Memory B cell (primary cell): Measurements from ENCODE around the gene ATP8A2.

ENCODE experiments used
- ATAC-seq: fragments of 150-1000 bp; cut with Tn5 transposase; 2 replicates; pipeline ENCODE4 v1.10.0; 2021; ENCODE audit warnings: low read depth, mild to moderate bottlenecking, moderate library complexity
- DNase-seq, 2 donors: peaks; one replicate each; pipeline ENCODE4 v3.0.0; 2022; ENCODE audit warnings: low spot score in 2 of 2
- H3K27ac Mint-ChIP-seq: one replicate; pipeline ENCODE4 v1.8.0; 2022; ENCODE audit warnings: mild to moderate bottlenecking, moderate library complexity, mixed read lengths
- H3K27me3 Mint-ChIP-seq: one replicate; pipeline ENCODE4 v1.8.0; 2022; ENCODE audit warnings: mixed read lengths
- H3K36me3 Mint-ChIP-seq: one replicate; pipeline ENCODE4 v1.8.0; 2022; ENCODE audit warnings: mild to moderate bottlenecking, mixed read lengths
- H3K4me1 Mint-ChIP-seq: one replicate; pipeline ENCODE4 v1.8.0; 2022; ENCODE audit warnings: mixed read lengths
- H3K4me3 Mint-ChIP-seq: one replicate; pipeline ENCODE4 v1.8.0; 2022; ENCODE audit warnings: mild to moderate bottlenecking, moderate library complexity, mixed read lengths
- H3K9me3 Mint-ChIP-seq: one replicate; pipeline ENCODE4 v1.8.0; 2022; ENCODE audit warnings: mixed read lengths

ATP8A2 gene

DNA sequence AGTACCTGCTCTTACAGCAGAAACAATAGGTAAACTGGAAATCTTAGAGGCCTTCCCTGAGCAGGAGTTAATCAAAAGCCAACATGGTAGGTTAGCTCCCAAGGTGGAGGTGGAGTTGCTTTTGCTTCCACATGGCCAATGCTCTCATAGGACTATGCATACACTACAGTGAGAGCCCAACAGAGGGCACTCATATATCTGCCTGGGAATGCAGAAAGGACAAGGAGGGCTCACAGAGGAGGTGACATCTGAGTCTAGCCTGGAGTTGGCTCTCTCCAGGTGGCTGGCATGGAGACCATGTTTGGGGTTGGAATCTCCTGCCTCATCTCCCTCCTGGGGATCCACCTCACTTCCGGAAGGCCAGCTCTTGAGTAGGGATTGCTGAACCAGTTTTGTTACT is 34.6 kb downstream of the ATP8A2 start:
- Mint-ChIP-seq H3K4me1 (no peaks in the 10 kb centered on the region), H3K27me3 (peaks cover 16% of the 10 kb centered on the region), H3K36me3 (no peaks in the 10 kb centered on the region), H3K9me3 (peaks cover 4% of the 10 kb centered on the region), H3K4me3 (no peak overlapping the region), H3K27ac (no peak overlapping the region)
- no peak for ATAC-seq
- no peak for DNase-seq

DNA sequence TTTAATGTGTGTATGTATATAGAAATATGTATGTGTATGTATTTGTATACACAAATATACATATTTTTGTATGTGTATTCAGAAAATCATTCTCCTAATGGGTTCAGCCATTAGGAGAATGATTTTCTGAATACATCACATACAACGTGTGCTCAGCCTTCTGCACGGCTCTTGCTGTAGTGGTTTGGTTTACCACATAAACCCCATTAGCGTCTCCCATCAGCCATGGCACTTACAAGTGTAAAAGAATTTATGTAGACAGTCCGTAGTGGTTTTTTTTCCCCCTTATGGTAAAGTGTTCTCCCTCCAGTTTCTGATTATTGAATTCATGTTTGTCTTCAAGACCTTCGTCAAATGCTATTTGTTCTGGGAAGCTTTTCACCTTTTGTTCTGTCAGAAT is 38.2 kb downstream of the ATP8A2 start:
- DNase-seq (no peak), ATAC-seq (no peak)
- Mint-ChIP-seq H3K27ac (no peak overlapping the region), H3K9me3 (peaks cover 2% of the 10 kb centered on the region), H3K4me1 (no peaks in the 10 kb centered on the region), H3K4me3 (no peak overlapping the region), H3K36me3 (no peaks in the 10 kb centered on the region), H3K27me3 (peaks cover 4% of the 10 kb centered on the region)

DNA sequence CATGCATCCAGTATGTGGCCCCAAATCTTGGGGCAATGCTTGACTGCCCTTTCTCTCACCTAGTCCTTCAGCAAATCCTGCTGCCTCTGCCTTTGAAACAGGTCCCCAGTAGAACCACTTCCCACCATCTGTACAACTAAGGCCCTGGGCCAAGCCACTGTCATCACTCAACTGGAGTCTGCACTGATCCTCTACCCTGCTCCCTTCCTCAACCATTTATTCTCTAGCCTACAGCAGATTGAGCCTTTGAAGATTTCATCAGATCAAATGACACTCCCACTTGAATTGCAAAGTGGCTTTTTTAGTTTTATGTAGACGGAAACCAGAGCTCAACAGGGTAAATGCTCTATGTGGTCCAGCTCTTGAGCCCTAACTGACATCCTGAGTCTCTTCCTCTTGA is 43.5 kb downstream of the ATP8A2 start:
- H3K4me1 Mint-ChIP-seq, result no peaks in the 10 kb centered on the region
- ATAC-seq (no peak), DNase-seq (no peak)
- no peaks in the 10 kb centered on the region for H3K36me3 Mint-ChIP-seq
- H3K27me3 Mint-ChIP-seq, result peaks cover 18% of the 10 kb centered on the region
- H3K9me3 Mint-ChIP-seq, result peaks cover 2% of the 10 kb centered on the region
- H3K4me3 Mint-ChIP-seq, result no peak overlapping the region
- H3K27ac Mint-ChIP-seq, result no peak overlapping the region

GRCh38 chr13:25417535-25417934 is 45.8 kb downstream of the ATP8A2 start:
- H3K4me1 Mint-ChIP-seq, result no peaks in the 10 kb centered on the region
- peaks cover 16% of the 10 kb centered on the region for H3K27me3 Mint-ChIP-seq
- H3K36me3 Mint-ChIP-seq, result no peaks in the 10 kb centered on the region
- no peak overlapping the region for H3K27ac Mint-ChIP-seq
- H3K9me3 Mint-ChIP-seq, result no peaks in the 10 kb centered on the region
- no peak overlapping the region for H3K4me3 Mint-ChIP-seq
- DNase-seq (no peak), ATAC-seq (no peak)

DNA sequence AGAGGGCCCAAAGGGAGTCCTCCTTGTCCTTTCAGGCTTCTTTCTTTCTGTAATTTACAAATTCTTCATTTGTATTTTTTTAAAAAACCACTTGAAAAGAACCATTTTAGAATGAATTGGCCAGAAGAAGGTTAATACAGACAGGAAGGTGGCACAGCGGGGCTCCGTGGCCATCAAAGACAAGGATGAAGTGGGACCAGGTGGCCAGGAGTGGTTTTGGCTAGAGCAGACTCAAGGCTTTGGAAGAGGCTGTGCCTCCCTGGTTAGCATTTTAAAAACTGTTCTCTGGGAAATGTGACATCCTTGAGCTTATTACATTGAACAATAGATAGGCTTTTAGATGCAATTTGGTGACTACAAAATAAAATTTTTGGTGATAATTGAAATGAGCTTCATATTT is 48.4 kb downstream of the ATP8A2 start:
- Mint-ChIP-seq H3K27ac (no peak overlapping the region), H3K4me1 (no peaks in the 10 kb centered on the region), H3K9me3 (no peaks in the 10 kb centered on the region), H3K36me3 (no peaks in the 10 kb centered on the region), H3K27me3 (peaks cover 16% of the 10 kb centered on the region), H3K4me3 (no peak overlapping the region)
- no peak for DNase-seq
- ATAC-seq, result no peak

- Mint-ChIP-seq H3K27ac (no peak overlapping the region), H3K9me3 (peaks cover 4% of the 10 kb centered on the region), H3K27me3 (peaks cover 10% of the 10 kb centered on the region), H3K4me1 (no peaks in the 10 kb centered on the region), H3K4me3 (no peak overlapping the region), H3K36me3 (no peaks in the 10 kb centered on the region)
- DNase-seq (no peak), ATAC-seq (no peak)
Observed at GRCh38 chr13:25421612-25422011, 49.8 kb downstream of the ATP8A2 start.

DNA sequence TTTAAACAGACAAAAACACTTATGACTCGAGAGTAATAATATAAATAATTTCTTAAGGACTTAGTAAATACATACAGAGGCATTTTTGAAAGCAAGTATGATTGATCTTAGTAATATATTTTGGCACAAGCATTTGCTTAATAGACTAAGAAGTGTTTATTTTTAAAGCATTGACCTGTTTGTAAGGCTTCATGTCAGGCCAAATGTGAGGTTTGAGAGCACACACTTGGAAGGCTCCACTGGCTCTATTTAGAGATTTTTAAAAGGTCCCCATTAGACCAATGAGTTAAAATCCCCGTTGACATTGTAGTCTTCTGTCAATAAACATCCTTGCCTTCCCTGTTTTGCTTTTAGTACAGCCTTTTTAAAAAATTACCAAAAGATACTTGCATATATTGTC is 50.4 kb downstream of the ATP8A2 start:
- Mint-ChIP-seq H3K27ac (no peak overlapping the region), H3K27me3 (peaks cover 10% of the 10 kb centered on the region), H3K4me1 (no peaks in the 10 kb centered on the region), H3K4me3 (no peak overlapping the region), H3K9me3 (peaks cover 4% of the 10 kb centered on the region), H3K36me3 (no peaks in the 10 kb centered on the region)
- DNase-seq, result no peak
- no peak for ATAC-seq

- H3K9me3 Mint-ChIP-seq, result peaks cover 4% of the 10 kb centered on the region
- no peak overlapping the region for H3K4me3 Mint-ChIP-seq
- DNase-seq, result no peak
- ATAC-seq, result no peak
- peaks cover 7% of the 10 kb centered on the region for H3K27me3 Mint-ChIP-seq
- no peaks in the 10 kb centered on the region for H3K4me1 Mint-ChIP-seq
- no peak overlapping the region for H3K27ac Mint-ChIP-seq
- no peaks in the 10 kb centered on the region for H3K36me3 Mint-ChIP-seq
Observed at GRCh38 chr13:25423831-25424230, 52.1 kb downstream of the ATP8A2 start.

DNA sequence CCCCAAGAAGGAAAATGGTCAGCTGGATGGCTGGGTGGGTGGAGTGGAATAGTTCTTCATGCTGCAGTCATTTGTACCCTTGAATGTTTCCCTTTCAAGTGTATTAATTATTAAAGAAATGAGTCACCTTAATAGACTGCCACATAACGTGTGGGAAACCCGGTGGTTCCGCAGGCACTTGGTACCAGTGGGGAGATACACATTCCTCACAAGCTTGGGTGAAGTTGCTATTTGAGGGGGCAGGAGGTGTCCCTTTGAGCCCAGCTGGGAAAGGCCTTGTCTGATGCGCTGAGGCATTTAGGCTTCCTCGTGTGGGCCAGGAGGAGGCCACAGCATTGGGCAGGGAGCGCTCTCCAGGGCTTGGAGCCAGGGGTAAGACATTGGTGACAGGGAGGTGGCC is 57.7 kb downstream of the ATP8A2 start:
- Mint-ChIP-seq H3K27ac (no peak overlapping the region), H3K4me3 (no peak overlapping the region), H3K9me3 (peaks cover 5% of the 10 kb centered on the region), H3K27me3 (peaks cover 3% of the 10 kb centered on the region), H3K4me1 (no peaks in the 10 kb centered on the region), H3K36me3 (no peaks in the 10 kb centered on the region)
- ATAC-seq (no peak), DNase-seq (no peak)

DNA sequence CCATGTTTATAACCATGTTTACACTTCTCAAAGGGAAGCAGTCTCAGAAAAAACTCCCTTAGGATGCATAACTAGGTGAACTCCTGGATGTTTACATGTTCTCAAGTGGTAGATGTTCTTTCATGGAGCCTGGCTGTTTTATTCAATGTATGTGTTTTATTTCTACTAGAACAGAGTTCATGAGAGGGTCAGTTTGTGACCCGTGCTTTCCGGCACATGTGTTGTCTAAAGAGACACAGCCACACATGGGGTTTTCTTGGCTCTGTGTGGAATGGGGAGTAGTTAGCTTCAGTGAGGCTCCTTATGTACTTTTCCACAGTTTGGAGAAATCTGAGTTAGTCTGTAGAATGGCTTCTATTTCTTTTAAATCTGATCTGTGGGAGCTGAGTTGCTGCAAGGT is 60.9 kb downstream of the ATP8A2 start:
- peaks cover 5% of the 10 kb centered on the region for H3K9me3 Mint-ChIP-seq
- DNase-seq (no peak), ATAC-seq (no peak)
- no peak overlapping the region for H3K4me3 Mint-ChIP-seq
- no peak overlapping the region for H3K27ac Mint-ChIP-seq
- peaks cover 8% of the 10 kb centered on the region for H3K27me3 Mint-ChIP-seq
- H3K4me1 Mint-ChIP-seq, result no peaks in the 10 kb centered on the region
- peaks cover 2% of the 10 kb centered on the region for H3K36me3 Mint-ChIP-seq

GRCh38 chr13:25440061-25440460 is 68.3 kb downstream of the ATP8A2 start:
- DNase-seq, result no peak

DNA sequence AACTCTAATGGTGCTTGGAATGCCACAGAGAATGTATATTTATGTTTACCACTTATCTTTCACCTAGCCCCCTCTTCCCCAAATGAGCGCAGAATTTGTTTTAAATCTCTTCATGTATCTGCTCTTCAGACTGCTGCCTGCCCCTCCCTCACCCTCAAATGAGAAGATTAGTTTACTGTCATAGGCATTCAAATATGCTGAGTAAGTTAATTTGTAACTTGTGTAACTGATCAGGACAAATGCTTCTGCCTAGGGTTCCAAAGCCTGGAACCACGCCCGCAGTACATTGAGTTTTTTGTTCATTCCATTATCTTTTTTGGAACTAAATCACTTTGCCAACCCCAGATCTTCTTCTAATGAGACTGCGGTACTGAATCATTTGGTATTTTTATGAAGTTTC is 74.5 kb downstream of the ATP8A2 start:
- H3K27me3 Mint-ChIP-seq, result peaks cover 4% of the 10 kb centered on the region
- H3K9me3 Mint-ChIP-seq, result no peaks in the 10 kb centered on the region
- H3K36me3 Mint-ChIP-seq, result no peaks in the 10 kb centered on the region
- no peak for ATAC-seq
- no peaks in the 10 kb centered on the region for H3K4me1 Mint-ChIP-seq
- no peak for DNase-seq
- H3K27ac Mint-ChIP-seq, result no peak overlapping the region
- H3K4me3 Mint-ChIP-seq, result no peak overlapping the region

More at GRCh38 chr13:25440061-25440460, 68.3 kb downstream of the ATP8A2 start:
- Mint-ChIP-seq H3K36me3 (peaks cover 2% of the 10 kb centered on the region), H3K27me3 (peaks cover 3% of the 10 kb centered on the region), H3K4me3 (no peak overlapping the region), H3K27ac (no peak overlapping the region), H3K9me3 (peaks cover 3% of the 10 kb centered on the region), H3K4me1 (peaks cover 7% of the 10 kb centered on the region)
- ATAC-seq, result no peak

- no peaks in the 10 kb centered on the region for H3K9me3 Mint-ChIP-seq
- no peaks in the 10 kb centered on the region for H3K4me1 Mint-ChIP-seq
- no peak overlapping the region for H3K4me3 Mint-ChIP-seq
- ATAC-seq, result no peak
- H3K27ac Mint-ChIP-seq, result no peak overlapping the region
- DNase-seq, result no peak
- peaks cover 4% of the 10 kb centered on the region for H3K27me3 Mint-ChIP-seq
- no peaks in the 10 kb centered on the region for H3K36me3 Mint-ChIP-seq
Observed at GRCh38 chr13:25447396-25447795, 75.6 kb downstream of the ATP8A2 start.

DNA sequence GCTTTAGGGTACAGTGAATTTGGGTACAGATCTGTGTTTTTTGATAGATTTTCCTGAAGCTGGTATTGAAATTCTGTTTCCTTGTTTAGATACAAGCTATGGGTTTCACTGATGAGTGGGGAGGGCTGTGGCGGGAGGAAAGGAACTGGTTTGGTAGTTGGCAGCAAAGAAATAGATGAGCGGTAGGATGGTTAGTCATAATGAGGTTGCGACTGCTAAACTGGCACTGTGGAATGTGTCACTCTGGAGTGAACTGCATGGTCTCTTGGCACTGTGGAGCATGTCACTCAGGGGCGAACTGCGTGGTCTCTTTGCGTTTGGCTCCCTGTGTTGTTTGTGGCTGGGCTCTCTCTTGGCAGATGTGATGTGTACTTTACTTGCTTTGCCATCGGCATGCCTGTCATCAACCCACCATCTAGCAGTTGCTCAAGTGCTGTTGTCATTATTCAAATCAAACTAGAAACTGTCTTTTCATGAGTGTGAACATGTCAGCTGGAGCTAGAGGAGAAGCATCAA is 82.1 kb downstream of the ATP8A2 start:
- Mint-ChIP-seq H3K36me3 (no peaks in the 10 kb centered on the region), H3K27ac (no peak overlapping the region), H3K4me1 (no peaks in the 10 kb centered on the region), H3K27me3 (peaks cover 16% of the 10 kb centered on the region), H3K9me3 (no peaks in the 10 kb centered on the region), H3K4me3 (no peak overlapping the region)
- ATAC-seq (no peak), DNase-seq (no peak)

- H3K27me3 Mint-ChIP-seq, result peaks cover 19% of the 10 kb centered on the region
- H3K4me1 Mint-ChIP-seq, result no peaks in the 10 kb centered on the region
- ATAC-seq, result no peak
- no peak for DNase-seq
- H3K36me3 Mint-ChIP-seq, result no peaks in the 10 kb centered on the region
- H3K4me3 Mint-ChIP-seq, result no peak overlapping the region
- no peak overlapping the region for H3K27ac Mint-ChIP-seq
- H3K9me3 Mint-ChIP-seq, result peaks cover 2% of the 10 kb centered on the region
Observed at GRCh38 chr13:25455146-25455545, 83.4 kb downstream of the ATP8A2 start.
